Activated CD8-positive, alpha-beta memory T cell treated with anti-CD3 and anti-CD28 coated beads for 48 hours (primary cell): ENCODE results near the gene POFUT2.
"Not testable (repeated sequence)": the region's sequence is repeated elsewhere in the genome, so short reads cannot be mapped to it uniquely, and the experiment has no call there.

Experiments
- DNase-seq, 3 experiments: peaks; one replicate each; pipeline ENCODE4 v3.0.0-alpha.2; 2020; ENCODE audit warnings: low read depth in 2 of 3, low spot score in 2 of 3

The POFUT2 gene

GRCh38 chr21:45312296-45312695 lies 24.6 kb upstream of the POFUT2 start:
- no peak for DNase-seq

GRCh38 chr21:45310459-45310858 lies 22.8 kb upstream of the POFUT2 start:
- DNase-seq = no peak

GRCh38 chr21:45309987-45310381 lies 22.3 kb upstream of the POFUT2 start:
- no peak for DNase-seq

- peak in 1 of 3 experiments; percentile 32 for DNase-seq
Measured at GRCh38 chr21:45309069-45309986, 21.6 kb upstream of the POFUT2 start.

- DNase-seq = no peak
Measured at GRCh38 chr21:45308194-45309068, 20.7 kb upstream of the POFUT2 start.

- DNase-seq = not testable (repeated sequence)
Measured at GRCh38 chr21:45307597-45308158, 20.0 kb upstream of the POFUT2 start.

- DNase-seq = no peak
Measured at GRCh38 chr21:45306832-45307571, 19.3 kb upstream of the POFUT2 start.

- no peak for DNase-seq
Measured at GRCh38 chr21:45306453-45306831, 18.7 kb upstream of the POFUT2 start.

GRCh38 chr21:45305836-45306235 lies 18.1 kb upstream of the POFUT2 start:
- DNase-seq = no peak

GRCh38 chr21:45304945-45305344 lies 17.2 kb upstream of the POFUT2 start:
- DNase-seq = no peak

- no peak for DNase-seq
Measured at GRCh38 chr21:45304476-45304830, 16.8 kb upstream of the POFUT2 start.

- no peak for DNase-seq
Measured at GRCh38 chr21:45303751-45304475, 16.2 kb upstream of the POFUT2 start.

- no peak for DNase-seq
Measured at GRCh38 chr21:45303091-45303615, 15.5 kb upstream of the POFUT2 start.

GRCh38 chr21:45302082-45303061 lies 14.7 kb upstream of the POFUT2 start:
- DNase-seq = peak in 1 of 3 experiments; percentile 16

GRCh38 chr21:45301521-45302081 lies 13.9 kb upstream of the POFUT2 start:
- DNase-seq = no peak

- no peak for DNase-seq
Measured at GRCh38 chr21:45300786-45301520, 13.3 kb upstream of the POFUT2 start.

GRCh38 chr21:45299864-45300785 lies 12.4 kb upstream of the POFUT2 start:
- no peak for DNase-seq
